Neural cell (in vitro differentiated cells): ENCODE results near the gene CLCN3.

Experiments used
- POLR2AphosphoS5 ChIP-seq: IDR thresholded peaks from 2 replicates; pipeline ENCODE4 v1.6.1; 2012
- RAD21 ChIP-seq: fragments of 450-650 bp; conservative IDR thresholded peaks from 2 replicates; pipeline ENCODE4 v1.6.1; 2014; ENCODE audit warnings: antibody characterized with exemption, mild to moderate bottlenecking, moderate library complexity

DNA sequence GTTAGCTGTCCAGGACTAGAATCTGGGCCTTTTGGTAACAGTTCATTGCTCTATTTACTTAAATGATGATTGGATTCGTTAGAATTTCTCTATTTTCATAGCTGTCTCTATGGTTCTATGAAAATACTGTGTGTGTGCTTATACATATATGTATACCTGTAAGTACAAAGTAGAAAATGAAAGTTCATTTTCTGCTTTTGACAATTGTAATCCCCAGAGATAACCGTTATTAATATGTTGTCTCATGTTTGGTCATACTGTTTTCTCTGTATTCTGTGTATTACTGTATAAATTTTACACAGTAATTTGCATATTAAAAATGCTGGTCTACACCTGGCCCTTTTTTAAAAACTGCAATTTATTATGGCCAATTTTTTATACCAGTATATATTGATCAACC lies 55.4 kb downstream of the CLCN3 start:
- no peak for TF ChIP-seq RAD21
- TF ChIP-seq POLR2AphosphoS5, result no peak
